Transverse colon (tissue), 4 donors: ENCODE data around the gene HIVEP1. TPM values are rescaled to one million over a fixed set of nuclear protein-coding genes. Genes with fewer than 3 reads are reported as not detected.

ENCODE experiments used
- DNase-seq: peaks from one replicate; pipeline ENCODE4 v3.0.0-alpha.2; 2019
- H3K27ac ChIP-seq, 4 donors: fragments of 200-600 bp; sonication (generic); 2 replicates each; pipeline ENCODE4 v1.5.1; 2016 to 2018; ENCODE audit warnings: inconsistent platforms in 4 of 4
- H3K27me3 ChIP-seq: fragments of 200-600 bp; sonication (generic); 2 replicates; pipeline ENCODE4 v1.5.1; 2017; ENCODE audit warnings: inconsistent platforms
- H3K36me3 ChIP-seq, 4 donors: fragments of 200-600 bp; sonication (generic); 2 replicates each; pipeline ENCODE4 v1.5.1; 2017 to 2019; ENCODE audit warnings: inconsistent platforms in 4 of 4
- H3K4me1 ChIP-seq, 4 donors: fragments of 200-600 bp; sonication (generic); 2 replicates each; pipeline ENCODE4 v1.5.1; 2017 to 2020; ENCODE audit warnings: inconsistent platforms in 4 of 4
- H3K4me3 ChIP-seq, 4 donors: fragments of 200-600 bp; sonication (generic); 1 replicate in 1 of 4; 2 replicates in 3 of 4; pipeline versions ENCODE4 v1.5.1 to v1.6.1; 2017 to 2019; ENCODE audit warnings: inconsistent platforms in 4 of 4
- H3K9me3 ChIP-seq, 2 donors: fragments of 200-600 bp; sonication (generic); 2 replicates each; pipeline ENCODE4 v1.5.1; 2017 to 2019; ENCODE audit warnings: inconsistent platforms in 2 of 2
- CTCF ChIP-seq, 5 experiments: fragments of 200-600 bp in 3 of 5; fragments of 450-650 bp in 2 of 5; sonication (generic) in 3 of 5; IDR thresholded peaks; 1 replicate in 2 of 5; 2 replicates in 3 of 5; pipeline ENCODE4 v1.5.1; 2016 to 2017; ENCODE audit warnings: antibody characterized with exemption in 5 of 5, inconsistent platforms in 3 of 5, mild to moderate bottlenecking in 2 of 5, moderate library complexity in 1 of 5
- EP300 ChIP-seq: sonication (generic); formaldehyde crosslinking; IDR thresholded peaks from one replicate; pipeline ENCODE4 v1.6.1; 2017; ENCODE audit warnings: antibody characterized with exemption, low read depth
- POLR2A ChIP-seq: fragments of 450-650 bp; IDR thresholded peaks from one replicate; pipeline ENCODE4 v1.6.1; 2016; ENCODE audit warnings: antibody characterized with exemption, mild to moderate bottlenecking, moderate library complexity
- POLR2AphosphoS5 ChIP-seq, 3 donors: sonication (generic); formaldehyde crosslinking; IDR thresholded peaks; one replicate each; pipeline ENCODE4 v1.6.1; 2016; ENCODE audit warnings: antibody characterized with exemption in 3 of 3
- WGBS, 2 donors: methylation state at CpG; one replicate each; pipeline ENCODE4 v1.1.5; 2018; ENCODE audit warnings: low coverage in 1 of 2; 5-methylcytosine and 5-hydroxymethylcytosine counted together
- in situ Hi-C, 4 donors: fragments of 200-750 bp; cut with MboI; loops; one replicate each; pipeline versions ENCODE4 v1.15.0 to v1.15.1; 2017; ENCODE audit warnings: low sequenced_read_pairs in 3 of 4, low pct_ligation_motif_present in 1 of 4, low pct_unique_long_range_greater_than_20kb in 1 of 4
- intact Hi-C: fragments of 100-400 bp; cut with DNase I; formaldehyde crosslinking; loops from one replicate; pipeline ENCODE4 v1.15.1; 2023; ENCODE audit warnings: low total_unique reads
- total RNA-seq, 4 donors: library from RNA; depleted of rRNA; stranded (reverse); fragments of >200 nt; gene quantifications; one replicate each; pipeline ENCODE4 v1.1.0, GENCODE V29; 2016

HIVEP1 gene
- total RNA-seq, 4 donors from 2014 or later = 18.9 to 90.9 (median 30.5) TPM

GRCh38 chr6:12083302-12083701 is 71.2 kb downstream of the HIVEP1 start:
- TF ChIP-seq POLR2AphosphoS5 (IDR thresholded peaks at IDR 0.05) (no peak), EP300 (no peak), CTCF (IDR thresholded peaks at IDR 0.05) (no peak), POLR2A (no peak)
- Histone ChIP-seq H3K27me3 (no peaks in the 10 kb centered on the region), H3K27ac (no peak overlapping the region), H3K36me3 (no peaks in the 10 kb centered on the region), H3K9me3 (no peaks in the 10 kb centered on the region), H3K4me1 (peaks cover 0 to 4% (median 0%) of the 10 kb centered on the region in 4 donors), H3K4me3 (no peak overlapping the region)
- in situ Hi-C loops (no loop called here), intact Hi-C loops (no loop called here)
- 47 to 77% methylated on average over 2 of the region's 2 CpGs for WGBS, 2 donors
- DNase-seq = no peak

- in situ Hi-C loops = no loop called here
- intact Hi-C loops = no loop called here
- H3K27ac ChIP-seq = no peak overlapping the region
- H3K9me3 ChIP-seq = no peaks in the 10 kb centered on the region
- peaks cover 0 to 6% (median 0%) of the 10 kb centered on the region in 4 donors for H3K4me1 ChIP-seq
- no peaks in the 10 kb centered on the region for H3K36me3 ChIP-seq
- no peak overlapping the region for H3K4me3 ChIP-seq
- no peak for TF ChIP-seq POLR2A
- TF ChIP-seq CTCF (IDR thresholded peaks at IDR 0.05) = no peak
- TF ChIP-seq EP300 = no peak
- DNase-seq = no peak
- no peaks in the 10 kb centered on the region for H3K27me3 ChIP-seq
These were observed 71.7 kb downstream of the HIVEP1 start for GRCh38 chr6:12083763-12084162.

GRCh38 chr6:12084681-12085080 is 72.6 kb downstream of the HIVEP1 start:
- no peaks in the 10 kb centered on the region for H3K36me3 ChIP-seq
- intact Hi-C loops (no loop called here), in situ Hi-C loops (no loop called here)
- WGBS, 2 donors = 66 to 67% methylated on average over 7 of the region's 7 CpGs
- TF ChIP-seq EP300 (no peak), POLR2AphosphoS5 (IDR thresholded peaks at IDR 0.05) (no peak), POLR2A (no peak), CTCF (IDR thresholded peaks at IDR 0.05) (no peak)
- H3K4me3 ChIP-seq = no peak overlapping the region
- H3K9me3 ChIP-seq = no peaks in the 10 kb centered on the region
- H3K27ac ChIP-seq = no peak overlapping the region
- H3K4me1 ChIP-seq = peaks cover 0 to 6% (median 0%) of the 10 kb centered on the region in 4 donors
- H3K27me3 ChIP-seq = no peaks in the 10 kb centered on the region
- DNase-seq = no peak

GRCh38 chr6:12088531-12088930 is 76.4 kb downstream of the HIVEP1 start:
- DNase-seq = no peak
- 78 to 81% methylated on average over 1 of the region's 1 CpG for WGBS, 2 donors
- H3K9me3 ChIP-seq = no peaks in the 10 kb centered on the region
- peaks cover 0 to 6% (median 0%) of the 10 kb centered on the region in 4 donors for H3K4me1 ChIP-seq
- in situ Hi-C loops (no loop called here), intact Hi-C loops (no loop called here)
- no peak overlapping the region for H3K27ac ChIP-seq
- no peak overlapping the region for H3K4me3 ChIP-seq
- TF ChIP-seq CTCF (IDR thresholded peaks at IDR 0.05) (no peak), EP300 (no peak), POLR2A (no peak), POLR2AphosphoS5 (IDR thresholded peaks at IDR 0.05) (no peak)
- H3K36me3 ChIP-seq = no peaks in the 10 kb centered on the region
- no peaks in the 10 kb centered on the region for H3K27me3 ChIP-seq
